DND-41 (cell line): ENCODE measurements around the gene AFG3L2.

ENCODE experiments used
- CTCF ChIP-seq: IDR thresholded peaks from 2 replicates; pipeline ENCODE4 v1.5.1; 2012; ENCODE audit warnings: borderline replicate concordance, low read length, moderate library complexity, mild to moderate bottlenecking; ENCODE audit not compliant: poor library complexity, severe bottlenecking; ENCODE audit errors: extremely low read depth
- EZH2 ChIP-seq: IDR thresholded peaks from 3 replicates; pipeline ENCODE4 v1.6.1; 2012; ENCODE audit warnings: borderline replicate concordance, low read depth, mild to moderate bottlenecking, moderate library complexity, low read length, inconsistent platforms; ENCODE audit not compliant: severe bottlenecking

DNA sequence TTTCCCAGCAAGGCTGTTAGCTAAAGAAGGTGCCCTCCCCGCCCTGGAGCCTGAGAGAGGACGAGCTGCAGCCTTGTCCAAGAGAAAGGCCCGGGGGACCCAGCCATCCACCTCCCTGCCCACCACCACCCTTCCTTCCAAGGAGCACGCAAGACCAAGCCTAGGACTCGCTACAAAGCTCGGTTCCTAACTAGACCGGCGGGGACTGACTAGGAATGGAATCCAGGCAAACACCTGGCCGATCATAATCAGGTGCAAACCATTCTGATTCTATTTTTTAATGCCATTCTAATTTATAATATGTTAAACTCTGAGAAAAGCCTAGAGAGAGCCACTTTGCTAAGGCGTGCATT is 88.6 kb downstream of the AFG3L2 start:
- TF ChIP-seq EZH2 (no peak), CTCF (no peak)
